HG02588 (cell line): ENCODE measurements around the gene ACSF3.
"Not testable (repeated sequence)": the region's sequence is repeated elsewhere in the genome, so short reads cannot be mapped to it uniquely, and the experiment has no call there.

Experiments used
- ATAC-seq: cut with Tn5 transposase; IDR thresholded peaks from one replicate; pipeline ENCODE4 v1.9.1; 2021; ENCODE audit warnings: mild to moderate bottlenecking, moderate library complexity; ENCODE audit not compliant: unreplicated experiment

Gene ACSF3

GRCh38 chr16:89055313-89055712, 38.3 kb upstream of the ACSF3 start:
- no peak for ATAC-seq

- no peak for ATAC-seq
Measured at GRCh38 chr16:89055894-89056555, 37.6 kb upstream of the ACSF3 start.

DNA sequence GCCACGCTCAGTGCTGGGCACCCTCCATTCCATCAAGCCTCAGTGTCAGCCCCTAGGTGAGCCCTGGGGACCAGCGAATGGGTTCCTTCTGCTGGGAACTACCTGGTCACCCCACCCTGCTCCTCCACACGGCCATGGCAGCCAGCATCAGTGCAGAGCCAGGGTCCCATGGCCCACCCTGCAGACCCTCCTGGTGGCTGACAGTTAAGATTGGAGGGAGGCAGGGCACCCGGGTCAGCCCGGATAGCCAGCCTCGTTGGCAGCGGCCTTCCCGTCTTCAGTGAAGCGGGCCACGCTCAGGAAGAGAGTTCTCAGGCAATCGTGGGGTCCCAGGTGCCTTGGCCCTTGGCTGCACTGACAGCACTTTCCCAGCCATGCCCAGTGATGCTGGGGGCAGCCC, 37.1 kb upstream of the ACSF3 start:
- no peak for ATAC-seq

GRCh38 chr16:89057738-89058137, 35.9 kb upstream of the ACSF3 start:
- ATAC-seq, result no peak

- no peak for ATAC-seq
Measured at GRCh38 chr16:89058812-89059211, 34.8 kb upstream of the ACSF3 start.

GRCh38 chr16:89060207-89060794, 33.4 kb upstream of the ACSF3 start:
- peak; percentile 42 for ATAC-seq

DNA sequence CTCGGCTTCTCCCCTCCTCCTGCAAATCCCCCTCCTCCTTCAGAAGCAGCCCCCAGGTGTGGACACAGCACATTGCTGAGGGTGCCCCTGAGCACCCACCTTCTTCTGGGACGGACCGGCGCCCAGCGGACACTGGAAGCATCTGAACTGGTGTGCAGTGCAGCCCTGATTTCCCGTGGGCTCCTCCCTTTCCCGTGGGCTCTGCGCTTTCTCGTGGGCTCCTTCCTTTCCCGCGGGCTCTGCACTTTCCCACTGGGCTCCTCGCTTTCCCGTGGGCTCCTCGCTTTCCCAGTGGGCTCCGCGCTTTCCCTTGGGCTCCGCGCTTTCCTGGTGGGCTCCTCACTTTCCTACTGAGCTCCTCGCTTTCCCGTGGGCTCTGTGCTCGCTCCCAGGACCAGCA, 32.6 kb upstream of the ACSF3 start:
- ATAC-seq, result no peak

- no peak for ATAC-seq
Measured at GRCh38 chr16:89061590-89062380, 31.9 kb upstream of the ACSF3 start.

DNA sequence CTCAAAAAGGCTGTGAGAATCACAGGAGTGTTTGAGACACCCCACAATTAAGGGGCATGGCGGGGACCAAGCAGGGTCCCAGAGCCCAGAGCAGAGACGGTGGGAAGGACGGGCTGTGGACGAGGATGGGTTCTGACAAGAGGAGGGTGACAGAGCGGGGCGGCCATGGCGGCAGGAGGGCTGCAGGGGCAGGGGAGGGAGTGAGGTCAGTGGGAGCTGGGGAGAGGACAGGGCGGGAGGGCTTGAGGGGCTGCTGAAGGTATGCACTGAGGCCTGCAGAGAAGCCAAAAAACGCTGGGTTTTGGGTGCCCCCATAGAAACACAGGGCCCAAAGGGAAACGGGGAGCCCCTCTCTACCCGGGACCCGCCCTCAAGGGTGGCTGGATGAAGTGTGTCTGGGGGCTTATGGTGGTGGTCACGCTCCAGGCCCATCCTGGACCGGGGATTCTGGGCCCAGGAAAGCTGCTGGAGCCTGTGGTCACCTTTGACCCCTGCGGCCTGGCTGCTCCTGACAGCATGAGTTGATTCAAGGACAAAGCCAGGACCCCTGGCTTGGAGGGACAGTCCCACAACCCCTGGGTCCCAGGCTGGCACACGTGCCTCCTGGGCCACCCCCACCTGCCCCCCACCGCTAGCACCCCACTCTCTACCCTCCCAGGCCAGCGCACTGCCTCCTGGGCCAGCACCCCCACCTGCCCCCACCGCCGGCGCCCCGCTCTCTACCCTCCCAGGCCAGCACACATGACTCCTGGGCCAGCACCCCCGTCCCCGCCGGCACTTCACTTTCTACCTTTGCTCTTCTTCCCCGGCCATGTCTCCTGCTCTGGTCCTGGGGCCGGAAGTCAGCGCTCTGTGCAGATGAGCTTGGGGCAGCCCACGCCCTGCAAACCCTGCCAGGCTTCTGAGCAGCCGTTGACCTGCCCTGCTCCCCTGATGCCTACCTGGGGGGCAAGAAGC, 31.0 kb upstream of the ACSF3 start:
- no peak for ATAC-seq

- ATAC-seq, result no peak
Measured at GRCh38 chr16:89063768-89064320, 29.8 kb upstream of the ACSF3 start.

DNA sequence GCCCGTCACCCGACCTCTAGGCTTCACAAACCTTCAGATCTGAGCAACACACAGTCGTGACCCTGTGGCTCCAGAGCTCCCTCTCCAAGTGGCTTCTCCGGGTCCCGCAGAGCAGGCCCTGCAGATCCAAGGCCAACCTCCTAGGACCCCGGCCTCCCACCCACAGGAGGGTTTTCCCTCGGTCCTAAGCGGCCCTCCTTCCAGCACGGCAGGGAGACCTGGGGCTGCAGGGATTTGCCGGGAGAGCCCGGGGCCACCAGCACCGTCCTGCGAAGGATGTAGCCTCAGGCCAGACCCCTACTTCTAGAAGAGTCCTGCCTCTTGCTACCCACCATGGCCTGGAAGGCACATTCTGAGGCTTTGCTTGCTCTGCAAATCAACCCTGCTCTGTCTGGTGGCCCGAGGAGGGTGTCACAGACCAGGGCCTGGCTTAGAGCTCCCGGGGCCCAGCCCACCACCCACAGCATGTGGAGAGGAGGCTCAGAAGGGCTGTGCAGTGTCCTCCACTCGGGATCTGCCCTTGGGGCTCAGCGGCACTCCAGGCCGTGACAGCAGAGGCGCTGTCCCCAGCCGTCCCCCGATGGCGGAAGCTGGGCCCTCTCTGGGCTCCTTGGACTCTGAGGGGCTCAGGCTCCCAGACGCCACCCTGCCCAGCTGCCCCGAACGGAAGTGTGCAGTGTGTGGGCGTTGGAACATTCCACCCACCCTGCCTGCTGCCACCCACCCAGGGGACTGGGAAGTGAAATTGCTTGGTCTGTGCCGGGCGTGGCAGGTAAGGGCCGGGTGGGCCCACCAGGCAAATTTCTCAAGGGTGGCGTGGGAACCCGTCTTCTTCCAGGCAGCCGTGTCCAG, 28.8 kb upstream of the ACSF3 start:
- ATAC-seq, result no peak

DNA sequence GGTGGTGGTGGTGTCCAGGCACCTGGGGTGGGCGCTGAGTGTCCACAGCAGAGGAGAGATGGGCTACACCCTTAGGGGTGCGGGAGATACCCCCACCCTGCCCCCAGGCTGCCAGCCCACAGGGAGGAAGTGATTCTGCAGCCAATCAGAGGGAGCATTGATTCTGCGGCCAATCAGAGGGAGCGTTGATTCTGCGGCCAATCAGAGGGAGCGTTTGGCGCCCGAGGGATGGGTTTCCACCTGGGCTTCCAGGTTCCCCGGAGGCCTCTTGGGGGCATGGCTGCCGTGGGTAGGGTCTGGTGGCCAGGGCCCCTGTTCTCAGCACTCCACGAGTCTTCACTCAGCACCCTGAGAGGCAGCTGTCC, 28.2 kb upstream of the ACSF3 start:
- ATAC-seq, result no peak

GRCh38 chr16:89066721-89067120, 26.9 kb upstream of the ACSF3 start:
- no peak for ATAC-seq

- ATAC-seq, result no peak
Measured at GRCh38 chr16:89067677-89068443, 25.8 kb upstream of the ACSF3 start.

GRCh38 chr16:89068814-89069616, 24.6 kb upstream of the ACSF3 start:
- not testable (repeated sequence) for ATAC-seq

GRCh38 chr16:89069920-89070319, 23.7 kb upstream of the ACSF3 start:
- ATAC-seq, result no peak

GRCh38 chr16:89070590-89070989, 23.1 kb upstream of the ACSF3 start:
- no peak for ATAC-seq
